K562 (cell line): ENCODE measurements around the gene SETD1B. TPM values are rescaled to one million over a fixed set of nuclear protein-coding genes. Genes with fewer than 3 reads are reported as not detected.
A peak's percentile ranks its signal among the peaks of the same experiment; 100 is the strongest.

ENCODE experiments used
- ATF7 ChIP-seq: fragments of 450-650 bp; IDR thresholded peaks from 2 replicates; pipeline ENCODE4 v1.7.1; 2014; ENCODE audit warnings: mild to moderate bottlenecking, moderate library complexity
- BRCA1 ChIP-seq, 2 experiments: fragments of 450-650 bp in 1 of 2; sonication (generic) in 1 of 2; formaldehyde crosslinking in 1 of 2; IDR thresholded peaks; 2 replicates each; pipeline versions ENCODE4 v1.5.0 to v1.6.1; 2017 to 2020; ENCODE audit warnings: mild to moderate bottlenecking in 1 of 2, missing genetic modification reagents in 1 of 2
- CHD4 ChIP-seq: fragments of 200-600 bp; sonication (generic); IDR thresholded peaks from 3 replicates; pipeline ENCODE4 v1.6.1; 2012; ENCODE audit warnings: low read depth, mild to moderate bottlenecking, mixed read lengths, low read length, inconsistent platforms; ENCODE audit not compliant: insufficient read depth, insufficient replicate concordance, poor library complexity, severe bottlenecking
- CREM ChIP-seq: IDR thresholded peaks from 2 replicates; pipeline ENCODE4 v1.6.1; 2014; ENCODE audit warnings: antibody characterized with exemption, low read depth
- CSDE1 ChIP-seq, 2 experiments: fragments of 450-650 bp; IDR thresholded peaks; 2 replicates each; pipeline ENCODE4 v1.6.1; 2016; ENCODE audit warnings: mild to moderate bottlenecking in 1 of 2
- EHMT2 ChIP-seq: fragments of 450-650 bp; IDR thresholded peaks from 2 replicates; pipeline ENCODE4 v1.6.1; 2018; ENCODE audit warnings: antibody characterized with exemption
- ELK1 ChIP-seq: sonication (generic); formaldehyde crosslinking; IDR thresholded peaks from 2 replicates; pipeline ENCODE4 v1.8.1; 2022; ENCODE audit warnings: missing genetic modification reagents
- ETS2 ChIP-seq: IDR thresholded peaks from 2 replicates; pipeline ENCODE4 v1.6.1; 2016; ENCODE audit warnings: borderline replicate concordance, missing genetic modification characterization, mild to moderate bottlenecking, moderate library complexity, missing compliant biosample characterization; ENCODE audit not compliant: poor library complexity, severe bottlenecking
- GABPB1 ChIP-seq: sonication (generic); formaldehyde crosslinking; IDR thresholded peaks from 2 replicates; pipeline ENCODE4 v1.8.0; 2022; ENCODE audit warnings: mild to moderate bottlenecking, missing genetic modification reagents
- HNRNPK ChIP-seq: fragments of 200-400 bp; formaldehyde crosslinking; IDR thresholded peaks from one replicate; pipeline ENCODE4 v1.6.1; 2018; ENCODE audit warnings: mild to moderate bottlenecking, low read depth, low read length; ENCODE audit not compliant: poor library complexity, severe bottlenecking
- ILF3 ChIP-seq: fragments of 450-650 bp; IDR thresholded peaks from 2 replicates; pipeline ENCODE4 v1.6.1; 2018; ENCODE audit warnings: antibody characterized with exemption, mild to moderate bottlenecking, moderate library complexity, borderline replicate concordance
- IRF2 ChIP-seq: sonication (generic); formaldehyde crosslinking; IDR thresholded peaks from 2 replicates; pipeline ENCODE4 v1.8.1; 2022; ENCODE audit warnings: mild to moderate bottlenecking, missing genetic modification reagents
- KAT2B ChIP-seq: IDR thresholded peaks from one replicate; pipeline ENCODE4 v1.6.1; 2012; ENCODE audit warnings: low read depth, mild to moderate bottlenecking, control low read depth, inconsistent platforms, low read length, moderate library complexity
- MAX ChIP-seq: sonication (generic); formaldehyde crosslinking; IDR thresholded peaks from 2 replicates; pipeline ENCODE4 v1.9.0; 2022; ENCODE audit warnings: mild to moderate bottlenecking, missing genetic modification reagents
- MBD2 ChIP-seq: sonication (generic); IDR thresholded peaks from 2 replicates; pipeline ENCODE4 v1.6.1; 2016; ENCODE audit warnings: low read depth, borderline replicate concordance
- MCM7 ChIP-seq, 2 experiments: fragments of 450-650 bp; IDR thresholded peaks; 2 replicates each; pipeline ENCODE4 v1.6.1; 2016 to 2018
- MIER1 ChIP-seq: fragments of 450-650 bp; IDR thresholded peaks from 2 replicates; pipeline ENCODE4 v1.6.1; 2016; ENCODE audit warnings: antibody characterized with exemption, mild to moderate bottlenecking, low read depth
- NCOR1 ChIP-seq: fragments of 450-650 bp; IDR thresholded peaks from 2 replicates; pipeline ENCODE4 v1.6.1; 2016; ENCODE audit warnings: mild to moderate bottlenecking, moderate library complexity
- NR3C1 ChIP-seq: sonication (generic); formaldehyde crosslinking; IDR thresholded peaks from 2 replicates; pipeline ENCODE4 v1.8.1; 2022; ENCODE audit warnings: missing genetic modification reagents
- POLR3A ChIP-seq: IDR thresholded peaks from 2 replicates; pipeline ENCODE4 v1.6.1; 2011; ENCODE audit warnings: borderline replicate concordance, mild to moderate bottlenecking, moderate library complexity; ENCODE audit not compliant: insufficient read length, insufficient read depth; ENCODE audit errors: extremely low read depth
- SPI1 ChIP-seq: IDR thresholded peaks from 2 replicates; pipeline ENCODE4 v1.6.1; 2011; ENCODE audit warnings: low read depth, low read length, control low read depth, borderline replicate concordance
- SREBF1 ChIP-seq: fragments of 150-350 bp; IDR thresholded peaks from 2 replicates; pipeline ENCODE4 v1.6.1; 2014; ENCODE audit warnings: antibody characterized with exemption, low read depth, low read length, borderline replicate concordance
- SREBF2 ChIP-seq: sonication (generic); formaldehyde crosslinking; IDR thresholded peaks from 2 replicates; pipeline ENCODE4 v1.4.0; 2020; ENCODE audit warnings: mild to moderate bottlenecking, missing genetic modification reagents
- TCF7L2 ChIP-seq: fragments of 150-350 bp; IDR thresholded peaks from 2 replicates; pipeline ENCODE4 v1.6.1; 2016; ENCODE audit warnings: low read depth, mild to moderate bottlenecking, low read length, moderate library complexity
- TRIM28 ChIP-seq: fragments of 450-650 bp; IDR thresholded peaks from 2 replicates; pipeline ENCODE4 v1.6.1; 2017
- ZNF277 ChIP-seq: fragments of 250-450 bp; sonication (Bioruptor Pico); IDR thresholded peaks from 2 replicates; pipeline ENCODE4 v1.8.0; 2022; ENCODE audit warnings: inconsistent platforms, mild to moderate bottlenecking, moderate library complexity, borderline replicate concordance
- ZNF583 ChIP-seq: fragments of 250-450 bp; sonication (Bioruptor Pico); IDR thresholded peaks from 2 replicates; pipeline ENCODE4 v1.4.0; 2020
- polyA plus RNA-seq, 8 experiments: library from polyadenylated mRNA; depleted of rRNA in 4 of 8; stranded (reverse) in 5 of 8; unstranded in 3 of 8; fragments of >200 nt; fragmentation: Nextera tagmentation in 2 of 8; fragmentation: Illumina TruSeq in 1 of 8; extraction: Ambion mirVana in 2 of 8; extraction: Trizol in 1 of 8; gene quantifications; 2 replicates each; pipeline versions ENCODE4 v1.2.1 to v1.2.3, GENCODE V29; 2011 to 2014; ENCODE audit warnings: inconsistent platforms in 1 of 8, missing spikeins in 1 of 8
- total RNA-seq, 7 experiments: library from RNA; depleted of rRNA in 6 of 7; stranded (reverse); fragments of >200 nt in 6 of 7; fragmentation: Illumina TruSeq in 2 of 7; extraction: Trizol in 2 of 7; gene quantifications; 2 replicates each; pipeline versions ENCODE4 v1.2.1 to v1.2.3, GENCODE V29; 2011 to 2021; ENCODE audit warnings: low replicate concordance in 1 of 7

The SETD1B gene
- total and polyA plus RNA-seq, 9 of the 15 experiments (the other 6 are each of a cell fraction or from before 2014, with no cell fraction given): 0.48 to 26.6 (median 2.3) TPM

GRCh38 chr12:121781998-121782979 is 21.5 kb upstream of the SETD1B start (continued):
- TF ChIP-seq BRCA1 (IDR thresholded peaks at IDR 0.05) (no peak), BRCA1 (CRISPR knock-in tag; IDR thresholded peaks at IDR 0.05) (no peak), CREM (peak; percentile 21; the same call in 1 of the 2 replicates), ATF7 (0 out of 2 replicates have a peak, but pooled peaks have one; percentile 21), SPI1 (no peak), MIER1 (no peak), POLR3A (no peak), NR3C1 (CRISPR knock-in tag) (no peak), EHMT2 (no peak), HNRNPK (no peak), GABPB1 (CRISPR knock-in tag) (no peak), CHD4 (no peak), CSDE1 (IDR thresholded peaks at IDR 0.05) (no peak), MBD2 (no peak), ZNF277 (CRISPR knock-in tag) (no peak), SREBF1 (no peak), IRF2 (no peak), MCM7 (IDR thresholded peaks at IDR 0.05) (no peak), NCOR1 (peak; percentile 81), TCF7L2 (no peak), ELK1 (CRISPR knock-in tag) (no peak), ZNF583 (CRISPR knock-in tag) (no peak), SREBF2 (no peak), ETS2 (tag) (no peak), KAT2B (no peak), MAX (no peak), TRIM28 (no peak), ILF3 (no peak)
